Neuronal stem cell (in vitro differentiated cells): ENCODE measurements around the gene MXRA8.
"Not testable (repeated sequence)": the region's sequence is repeated elsewhere in the genome, so short reads cannot be mapped to it uniquely, and the experiment has no call there.

ENCODE experiments used
- DNase-seq: peaks from one replicate; pipeline ENCODE4 v3.0.0-alpha.2; 2013; ENCODE audit warnings: low spot score
- H2AFZ ChIP-seq: one replicate; pipeline ENCODE4 v1.6.1; 2013; ENCODE audit warnings: mild to moderate bottlenecking, low read length, inconsistent platforms
- H2AK5ac ChIP-seq: 2 replicates; pipeline ENCODE4 v1.6.1; 2013; ENCODE audit warnings: low read depth, mild to moderate bottlenecking, inconsistent platforms, low read length, moderate library complexity, mixed read lengths
- H2BK120ac ChIP-seq: 2 replicates; pipeline ENCODE4 v1.6.1; 2013; ENCODE audit warnings: low read depth, mild to moderate bottlenecking, inconsistent platforms, low read length, moderate library complexity, mixed read lengths
- H2BK12ac ChIP-seq: one replicate; pipeline ENCODE4 v1.6.1; 2013; ENCODE audit warnings: low read length, inconsistent platforms
- H2BK15ac ChIP-seq: 2 replicates; pipeline ENCODE4 v1.6.1; 2013; ENCODE audit warnings: mild to moderate bottlenecking, low read length, inconsistent platforms, mixed read lengths
- H2BK5ac ChIP-seq: one replicate; pipeline ENCODE4 v1.6.1; 2013; ENCODE audit warnings: inconsistent platforms, mild to moderate bottlenecking, low read length, moderate library complexity
- H3K14ac ChIP-seq: one replicate; pipeline ENCODE4 v1.6.1; 2013; ENCODE audit warnings: low read length, inconsistent platforms
- H3K18ac ChIP-seq: 2 replicates; pipeline ENCODE4 v1.6.1; 2013; ENCODE audit warnings: low read length, inconsistent platforms
- H3K23ac ChIP-seq: 2 replicates; pipeline ENCODE4 v1.6.1; 2013; ENCODE audit warnings: low read depth, mild to moderate bottlenecking, mixed read lengths, low read length, inconsistent platforms; ENCODE audit not compliant: poor library complexity
- H3K27ac ChIP-seq: replicated peaks from 3 replicates; pipeline ENCODE4 v1.5.1; 2013; ENCODE audit warnings: low read length, inconsistent platforms
- H3K27me3 ChIP-seq, 3 experiments: 2 replicates each; pipeline ENCODE4 v1.6.1; 2013; ENCODE audit warnings: low read length in 3 of 3, mild to moderate bottlenecking in 2 of 3, inconsistent platforms in 1 of 3, low read depth in 1 of 3, mixed read lengths in 1 of 3, moderate library complexity in 1 of 3; ENCODE audit not compliant: control insufficient read depth in 3 of 3, insufficient read depth in 3 of 3
- H3K36me3 ChIP-seq, 2 donors: replicated peaks in 1 of 2; 2 replicates each; pipeline ENCODE4 v1.6.1; 2013; ENCODE audit warnings: low read length in 2 of 2; ENCODE audit not compliant: control insufficient read depth in 2 of 2, insufficient read depth in 2 of 2
- H3K4ac ChIP-seq: 2 replicates; pipeline ENCODE4 v1.6.1; 2013; ENCODE audit warnings: inconsistent platforms, mild to moderate bottlenecking, low read length, moderate library complexity
- H3K4me1 ChIP-seq, 2 donors: 1 replicate in 1 of 2; 2 replicates in 1 of 2; pipeline ENCODE4 v1.6.1; 2013; ENCODE audit warnings: low read length in 2 of 2, low read depth in 1 of 2; ENCODE audit not compliant: control insufficient read depth in 2 of 2, insufficient read depth in 1 of 2
- H3K4me2 ChIP-seq: one replicate; pipeline ENCODE4 v1.6.1; 2013; ENCODE audit warnings: mild to moderate bottlenecking, low read length, inconsistent platforms; ENCODE audit not compliant: insufficient read depth, poor library complexity, severe bottlenecking
- H3K4me3 ChIP-seq, 2 donors: 2 replicates each; pipeline ENCODE4 v1.5.1; 2013; ENCODE audit warnings: low read length in 2 of 2, mild to moderate bottlenecking in 2 of 2, inconsistent platforms in 1 of 2, moderate library complexity in 1 of 2
- H3K79me1 ChIP-seq: one replicate; pipeline ENCODE4 v1.6.1; 2013; ENCODE audit warnings: low read depth, mild to moderate bottlenecking, inconsistent platforms, low read length, moderate library complexity
- H3K9ac ChIP-seq: one replicate; pipeline ENCODE4 v1.6.1; 2013; ENCODE audit warnings: mild to moderate bottlenecking, low read depth, low read length, inconsistent platforms; ENCODE audit not compliant: poor library complexity
- H3K9me3 ChIP-seq, 2 donors: replicated peaks in 1 of 2; 2 replicates each; pipeline versions ENCODE3 to v1.6.1; 2013; ENCODE audit warnings: low read length in 2 of 2, mild to moderate bottlenecking in 2 of 2, inconsistent platforms in 1 of 2, low read depth in 1 of 2, mixed read lengths in 1 of 2, moderate library complexity in 1 of 2; ENCODE audit not compliant: control insufficient read depth in 2 of 2, insufficient read depth in 1 of 2
- H4K8ac ChIP-seq: one replicate; pipeline ENCODE4 v1.6.1; 2013; ENCODE audit warnings: low read depth, mild to moderate bottlenecking, inconsistent platforms, low read length, moderate library complexity
- H4K91ac ChIP-seq: one replicate; pipeline ENCODE4 v1.6.1; 2013; ENCODE audit warnings: low read length, low read depth, mild to moderate bottlenecking, inconsistent platforms; ENCODE audit not compliant: poor library complexity
- WGBS, 2 donors: extraction: QIAGEN DNeasy Blood & Tissue Kit; methylation state at CpG; one replicate each; pipeline ENCODE4 v1.1.7; 2013; ENCODE audit warnings: missing lambda C conversion rate in 2 of 2, mixed read lengths in 1 of 2; ENCODE audit not compliant: insufficient read length in 2 of 2, insufficient replicate concordance in 1 of 2; ENCODE audit errors: extremely low coverage in 2 of 2; 5-methylcytosine and 5-hydroxymethylcytosine counted together

Gene MXRA8

DNA sequence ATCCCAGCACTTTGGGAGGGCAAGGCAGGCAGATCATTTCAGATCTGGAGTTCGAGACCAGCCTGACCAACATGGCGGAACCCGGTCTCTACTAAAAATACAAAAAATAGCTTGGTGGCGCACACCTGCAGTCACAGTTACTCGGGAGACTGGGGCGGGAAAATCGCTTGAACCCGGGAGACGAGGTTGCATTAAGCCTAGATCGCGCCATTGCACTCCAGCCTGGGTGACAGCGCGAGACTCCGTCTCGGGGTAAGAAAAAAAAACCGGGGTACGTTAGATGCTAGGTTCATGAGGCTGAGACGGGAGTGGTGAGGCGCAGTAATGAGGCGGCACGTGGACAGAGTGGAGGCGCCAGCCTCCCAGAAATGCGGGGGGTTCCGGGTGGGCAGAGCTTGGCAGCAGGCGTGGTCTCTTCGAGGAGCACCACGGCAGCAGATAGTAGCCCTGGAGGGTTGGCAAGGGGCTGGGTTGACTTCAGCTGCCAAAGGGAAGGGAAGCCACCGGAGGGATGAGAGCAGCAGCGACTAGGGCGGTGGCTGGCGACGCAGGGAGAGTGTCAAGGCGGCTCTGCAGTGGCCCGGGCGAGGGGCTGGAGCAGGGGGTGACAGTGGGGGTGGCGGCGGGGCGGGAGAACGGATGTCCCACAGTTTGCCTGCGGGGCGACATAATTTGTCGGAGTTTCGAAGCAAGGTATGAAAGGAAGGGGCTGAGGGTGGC lies 47.9 kb upstream of the MXRA8 start:
- H4K8ac ChIP-seq = no peak overlapping the region
- peak overlapping the region; percentile 56 for H4K91ac ChIP-seq
- no peak overlapping the region for H2BK15ac ChIP-seq
- WGBS, 2 donors = no CpG with 5 or more reads among the region's 43 CpGs
- peak overlapping the region; percentile 31 for H3K18ac ChIP-seq
- no peak overlapping the region for H3K27ac ChIP-seq
- no peak overlapping the region for H2BK120ac ChIP-seq
- peaks cover 7 to 15% of the 10 kb centered on the region in 2 donors for H3K4me1 ChIP-seq
- H3K79me1 ChIP-seq = peaks cover 22% of the 10 kb centered on the region
- H3K4me2 ChIP-seq = peak overlapping the region; percentile 77
- DNase-seq = no peak
- H2AK5ac ChIP-seq = peak overlapping the region; percentile 97
- H3K9ac ChIP-seq = peak overlapping the region; percentile 89
- H3K27me3 ChIP-seq = no peaks in the 10 kb centered on the region
- no peak overlapping the region for H2BK12ac ChIP-seq
- H2BK5ac ChIP-seq = peak overlapping the region; percentile 78
- peak overlapping the region; percentile 89 to 93 for H3K4me3 ChIP-seq
- H3K9me3 ChIP-seq = no peaks in the 10 kb centered on the region
- peaks cover 34 to 65% of the 10 kb centered on the region in 2 donors for H3K36me3 ChIP-seq
- no peak overlapping the region for H3K14ac ChIP-seq
- H3K4ac ChIP-seq = no peak overlapping the region
- peak overlapping the region; percentile 34 for H3K23ac ChIP-seq
- H2AFZ ChIP-seq = peak overlapping the region; percentile 88

DNA sequence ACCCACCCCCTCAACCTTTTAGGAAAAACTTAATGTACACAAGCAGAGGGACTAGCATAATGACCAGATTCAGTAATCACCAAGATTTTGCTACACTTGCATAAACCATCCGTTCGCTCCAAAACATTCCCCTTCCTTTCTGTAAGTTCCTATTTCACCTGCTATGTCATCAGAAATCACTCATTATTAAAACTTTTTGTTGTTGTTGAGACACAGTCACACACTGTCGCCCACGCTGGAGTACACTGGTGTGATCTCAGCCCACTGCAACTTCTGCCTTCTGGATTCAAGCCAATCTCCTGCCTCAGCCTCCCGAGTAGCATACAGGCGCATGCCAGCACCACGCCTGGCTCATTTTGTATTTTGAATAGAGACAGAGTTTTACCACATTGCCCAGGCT lies 45.3 kb upstream of the MXRA8 start:
- Histone ChIP-seq H3K4ac (no peak overlapping the region), H4K8ac (no peak overlapping the region), H2BK12ac (no peak overlapping the region), H3K14ac (no peak overlapping the region), H3K18ac (no peak overlapping the region), H3K4me3 (no peak overlapping the region), H3K27ac (no peak overlapping the region), H3K9ac (no peak overlapping the region), H3K23ac (no peak overlapping the region), H2AFZ (no peak overlapping the region), H4K91ac (no peak overlapping the region), H3K4me2 (no peak overlapping the region), H2AK5ac (no peak overlapping the region), H3K36me3 (peaks cover 45 to 66% of the 10 kb centered on the region in 2 donors), H2BK5ac (no peak overlapping the region), H3K9me3 (no peaks in the 10 kb centered on the region), H2BK15ac (no peak overlapping the region), H2BK120ac (no peak overlapping the region), H3K79me1 (peaks cover 38% of the 10 kb centered on the region), H3K4me1 (peaks cover 10 to 19% of the 10 kb centered on the region in 2 donors), H3K27me3 (no peaks in the 10 kb centered on the region)
- DNase-seq = no peak
- WGBS, 2 donors = 100% methylated on average over 1 of the region's 7 CpGs; no CpG with 5 or more reads in 1 of the 2 donors

DNA sequence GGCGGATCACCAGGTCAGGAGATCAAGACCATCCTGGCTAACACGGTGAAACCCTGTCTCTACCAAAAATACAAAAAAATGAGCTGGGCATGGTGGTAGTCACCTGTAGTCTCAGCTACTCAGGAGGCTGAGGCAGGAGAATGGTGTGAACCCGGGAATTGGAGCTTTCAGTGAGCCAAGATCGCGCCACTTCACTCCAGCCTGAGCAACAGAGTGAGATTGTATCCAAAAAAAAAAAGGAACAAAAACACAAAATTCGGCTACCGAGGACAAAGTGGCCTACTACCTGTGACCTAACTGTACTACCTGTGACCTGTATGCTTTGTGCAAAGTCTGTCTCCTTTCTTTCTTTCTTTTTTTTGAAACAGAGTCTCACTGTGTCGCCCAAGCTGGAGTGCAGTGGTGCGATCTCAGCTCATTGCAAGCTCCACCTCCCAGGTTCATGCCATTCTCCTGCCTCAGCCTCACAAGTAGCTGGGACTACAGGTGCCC lies 44.6 kb upstream of the MXRA8 start:
- peaks cover 15 to 17% of the 10 kb centered on the region in 2 donors for H3K4me1 ChIP-seq
- DNase-seq, H2BK12ac ChIP-seq, H3K4me3 ChIP-seq, H2BK120ac ChIP-seq, H3K27me3 ChIP-seq, H3K14ac ChIP-seq, H3K23ac ChIP-seq, H3K27ac ChIP-seq, H3K18ac ChIP-seq, H4K8ac ChIP-seq, H2AFZ ChIP-seq, H2BK5ac ChIP-seq, H3K4ac ChIP-seq, H3K9me3 ChIP-seq, H3K4me2 ChIP-seq, H4K91ac ChIP-seq, H3K9ac ChIP-seq, H2BK15ac ChIP-seq, H2AK5ac ChIP-seq: not testable (repeated sequence)
- no CpG with 5 or more reads among the region's 9 CpGs for WGBS, 2 donors
- H3K79me1 ChIP-seq = peaks cover 41% of the 10 kb centered on the region
- peaks cover 46 to 66% of the 10 kb centered on the region in 2 donors for H3K36me3 ChIP-seq

DNA sequence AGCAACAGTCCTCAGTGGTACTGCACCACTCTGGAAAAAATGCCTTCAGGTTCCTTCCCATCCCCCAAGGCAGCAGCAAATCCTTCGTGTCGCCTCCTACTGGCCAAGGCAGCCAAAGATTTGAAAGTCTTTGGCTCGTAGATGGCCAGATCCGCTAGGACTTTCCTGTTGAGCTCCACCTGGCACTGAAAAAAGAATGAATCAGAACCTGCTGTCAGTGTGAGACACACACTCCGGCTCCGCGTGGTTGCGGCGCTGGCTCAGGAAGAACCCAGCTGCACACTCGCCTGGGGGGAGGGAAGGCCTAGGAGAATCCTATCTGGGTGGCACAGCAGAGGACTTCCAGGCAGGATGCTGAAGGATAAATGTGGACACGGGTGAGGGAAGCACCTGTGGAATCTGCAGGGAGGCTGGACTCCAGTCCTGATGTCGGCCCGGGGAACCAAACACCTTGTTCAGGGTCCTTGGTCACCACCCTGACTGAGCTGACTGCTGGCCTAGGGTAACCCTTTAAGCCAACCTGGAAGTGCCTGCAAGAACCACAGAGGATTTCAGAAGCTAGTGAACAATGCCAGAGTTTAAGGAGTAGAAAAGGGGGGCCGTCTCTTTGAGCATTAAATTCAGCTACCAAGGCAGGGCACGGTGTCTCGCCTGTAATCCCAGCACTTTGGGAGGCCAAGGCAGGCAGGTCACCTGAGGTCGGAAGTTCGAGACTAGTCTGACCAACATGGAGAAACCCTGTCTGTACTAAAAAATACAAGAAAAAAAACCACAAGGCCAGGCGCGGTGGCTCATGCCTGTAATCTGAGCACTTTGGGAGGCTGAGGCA lies 43.9 kb upstream of the MXRA8 start:
- Histone ChIP-seq H3K27me3 (no peaks in the 10 kb centered on the region), H4K91ac (no peak overlapping the region), H2BK120ac (peak overlapping the region; percentile 26), H2BK5ac (no peak overlapping the region), H2BK12ac (no peak overlapping the region), H3K23ac (no peak overlapping the region), H3K9me3 (no peaks in the 10 kb centered on the region), H3K14ac (no peak overlapping the region), H3K36me3 (peaks cover 51 to 72% of the 10 kb centered on the region in 2 donors), H3K18ac (no peak overlapping the region), H2AFZ (no peak overlapping the region), H2BK15ac (no peak overlapping the region), H2AK5ac (no peak overlapping the region), H3K4me1 (peaks cover 17 to 20% of the 10 kb centered on the region in 2 donors), H3K27ac (no peak overlapping the region), H3K9ac (no peak overlapping the region), H3K79me1 (peaks cover 35% of the 10 kb centered on the region), H3K4me3 (no peak overlapping the region), H3K4ac (no peak overlapping the region), H3K4me2 (no peak overlapping the region), H4K8ac (no peak overlapping the region)
- no peak for DNase-seq
- WGBS, 2 donors = no CpG with 5 or more reads among the region's 20 CpGs
